ENCODE results near the gene CCDC85A. TPM values are rescaled to one million over a fixed set of nuclear protein-coding genes. Genes with fewer than 3 reads are reported as not detected.

CCDC85A gene
- total RNA-seq, 1 donor, result 5.2 TPM

DNA sequence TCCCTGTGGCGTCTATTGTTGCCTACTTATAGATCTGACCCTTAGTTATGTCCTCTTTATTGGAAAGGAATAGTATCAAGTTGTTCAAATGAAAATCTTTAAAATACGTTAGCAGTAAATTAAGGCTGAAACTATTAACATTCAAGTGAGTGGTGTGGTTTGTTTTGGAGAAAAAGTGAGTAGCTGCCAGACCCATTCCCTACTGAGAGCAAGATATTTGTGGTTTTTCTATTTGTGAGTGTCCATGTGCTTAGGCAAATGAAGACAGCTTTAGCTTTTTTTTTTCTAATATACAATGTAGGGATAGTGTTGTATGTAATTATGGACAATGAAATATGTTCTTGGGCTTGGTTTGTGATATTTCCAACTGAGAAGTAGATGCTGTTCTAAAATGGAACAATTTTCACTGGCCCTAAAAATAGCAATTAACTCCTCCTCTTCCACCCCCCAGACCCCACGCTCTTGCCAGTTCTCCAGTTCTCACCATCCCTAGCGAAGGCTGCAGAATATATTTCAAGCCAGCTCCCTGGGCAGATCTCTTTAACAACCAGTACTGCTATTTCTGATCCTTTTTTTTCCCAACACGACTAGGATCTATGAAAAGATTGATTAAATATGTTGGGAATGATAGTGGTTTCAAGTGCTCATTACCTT, 83.1 kb downstream of the CCDC85A start:
- TF ChIP-seq, protein P1, sequence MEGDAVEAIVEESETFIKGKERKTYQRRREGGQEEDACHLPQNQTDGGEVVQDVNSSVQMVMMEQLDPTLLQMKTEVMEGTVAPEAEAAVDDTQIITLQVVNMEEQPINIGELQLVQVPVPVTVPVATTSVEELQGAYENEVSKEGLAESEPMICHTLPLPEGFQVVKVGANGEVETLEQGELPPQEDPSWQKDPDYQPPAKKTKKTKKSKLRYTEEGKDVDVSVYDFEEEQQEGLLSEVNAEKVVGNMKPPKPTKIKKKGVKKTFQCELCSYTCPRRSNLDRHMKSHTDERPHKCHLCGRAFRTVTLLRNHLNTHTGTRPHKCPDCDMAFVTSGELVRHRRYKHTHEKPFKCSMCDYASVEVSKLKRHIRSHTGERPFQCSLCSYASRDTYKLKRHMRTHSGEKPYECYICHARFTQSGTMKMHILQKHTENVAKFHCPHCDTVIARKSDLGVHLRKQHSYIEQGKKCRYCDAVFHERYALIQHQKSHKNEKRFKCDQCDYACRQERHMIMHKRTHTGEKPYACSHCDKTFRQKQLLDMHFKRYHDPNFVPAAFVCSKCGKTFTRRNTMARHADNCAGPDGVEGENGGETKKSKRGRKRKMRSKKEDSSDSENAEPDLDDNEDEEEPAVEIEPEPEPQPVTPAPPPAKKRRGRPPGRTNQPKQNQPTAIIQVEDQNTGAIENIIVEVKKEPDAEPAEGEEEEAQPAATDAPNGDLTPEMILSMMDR (IDR thresholded peaks at IDR 0.05; ENCODE audit: insufficient read depth, low read depth, low read length), result no peak
- H3K4me3 ChIP-seq (ENCODE audit: low read depth, low read length), result no peak overlapping the region
- no peak for DNase-seq (ENCODE audit: low read depth)

DNA sequence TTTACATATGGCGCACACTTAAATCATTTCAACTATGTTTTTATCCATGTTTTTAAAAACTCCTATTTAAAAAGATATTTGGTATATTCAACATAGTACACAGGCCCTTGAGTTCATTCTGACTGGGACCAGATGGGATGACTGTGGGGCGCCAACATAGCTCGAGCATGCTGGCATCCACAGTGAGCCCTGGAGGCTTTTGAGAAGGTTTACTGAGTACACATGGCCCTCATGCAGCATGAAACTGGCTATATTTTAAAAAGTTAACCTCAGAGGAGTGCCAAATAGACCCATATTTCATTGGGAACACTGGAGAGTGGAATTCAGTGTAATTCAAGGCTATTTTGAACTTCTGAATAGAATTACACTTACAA, 83.6 kb downstream of the CCDC85A start:
- DNase-seq (ENCODE audit: low read depth), result no peak
- H3K4me3 ChIP-seq (ENCODE audit: low read depth, low read length), result no peak overlapping the region
- TF ChIP-seq, protein P1 (IDR thresholded peaks at IDR 0.05; ENCODE audit: insufficient read depth, low read depth, low read length), result no peak

DNA sequence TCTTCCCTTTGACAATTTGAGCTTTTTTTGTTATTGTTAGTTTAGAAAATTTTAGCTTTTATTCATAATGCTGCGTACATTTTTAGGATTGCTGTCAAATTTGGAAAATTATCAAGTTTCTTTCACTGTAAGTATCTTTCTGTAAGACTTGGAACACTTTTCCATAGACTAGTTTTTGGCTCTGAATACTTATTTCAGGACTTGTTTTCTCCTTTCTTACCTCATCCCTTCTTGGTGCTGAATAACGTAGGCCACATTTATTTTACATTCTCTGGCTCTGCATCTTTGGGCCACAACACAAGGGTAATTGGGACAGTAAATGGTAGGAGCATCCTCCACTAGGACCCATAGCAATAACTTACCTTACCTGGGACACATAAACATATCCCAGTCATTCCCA, 85.1 kb downstream of the CCDC85A start:
- no peak for DNase-seq (ENCODE audit: low read depth)
- TF ChIP-seq, protein P1 (IDR thresholded peaks at IDR 0.05; ENCODE audit: insufficient read depth, low read depth, low read length), result no peak

DNA sequence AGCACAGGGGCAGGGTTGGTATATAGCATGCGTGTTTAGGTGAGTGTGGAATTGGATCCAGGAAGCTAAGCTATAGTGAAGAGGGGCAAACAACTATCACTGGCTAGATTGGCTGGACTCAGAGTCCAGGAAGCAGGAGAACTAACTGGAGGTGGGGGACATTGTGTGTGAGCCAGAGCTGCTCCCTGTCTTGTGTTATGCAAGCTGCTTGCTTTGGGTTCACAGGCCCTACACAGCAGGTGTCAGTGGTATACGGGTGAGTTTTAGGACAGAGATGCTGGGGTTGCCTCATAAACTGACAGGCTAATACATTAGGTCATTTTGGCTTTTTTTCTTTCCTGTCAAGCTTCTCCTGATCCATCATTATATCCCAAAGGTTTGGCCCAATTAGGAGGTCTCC, 87.5 kb downstream of the CCDC85A start:
- no peak for DNase-seq (ENCODE audit: low read depth)
- TF ChIP-seq, protein P1 (IDR thresholded peaks at IDR 0.05; ENCODE audit: insufficient read depth, low read depth, low read length), result no peak
- H3K4me3 ChIP-seq (ENCODE audit: low read depth, low read length), result no peak overlapping the region

More for the DNA sequence above, 85.1 kb downstream of the CCDC85A start:
- H3K4me3 ChIP-seq (ENCODE audit: low read depth, low read length), result no peak overlapping the region

DNA sequence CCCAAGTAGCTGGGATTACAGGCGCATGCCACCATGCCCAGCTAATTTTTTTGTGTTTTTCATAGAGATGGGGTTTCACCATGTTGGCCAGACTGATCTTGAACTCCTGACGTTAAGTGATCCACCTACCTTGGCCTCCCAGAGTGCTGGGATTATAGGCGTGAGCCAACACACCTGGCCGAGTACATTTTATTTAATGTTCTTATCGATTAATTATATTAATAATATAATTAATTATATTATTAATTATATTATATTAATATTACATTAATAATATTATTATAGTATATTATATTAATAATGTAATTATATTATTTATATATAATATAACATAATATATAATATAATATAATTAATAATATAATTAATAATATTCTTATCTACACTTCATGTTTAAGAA, 101.4 kb downstream of the CCDC85A start:
- TF ChIP-seq, protein P1 (IDR thresholded peaks at IDR 0.05; ENCODE audit: insufficient read depth, low read depth, low read length), result no peak
- no peak overlapping the region for H3K4me3 ChIP-seq (ENCODE audit: low read depth, low read length)
- no peak for DNase-seq (ENCODE audit: low read depth)

DNA sequence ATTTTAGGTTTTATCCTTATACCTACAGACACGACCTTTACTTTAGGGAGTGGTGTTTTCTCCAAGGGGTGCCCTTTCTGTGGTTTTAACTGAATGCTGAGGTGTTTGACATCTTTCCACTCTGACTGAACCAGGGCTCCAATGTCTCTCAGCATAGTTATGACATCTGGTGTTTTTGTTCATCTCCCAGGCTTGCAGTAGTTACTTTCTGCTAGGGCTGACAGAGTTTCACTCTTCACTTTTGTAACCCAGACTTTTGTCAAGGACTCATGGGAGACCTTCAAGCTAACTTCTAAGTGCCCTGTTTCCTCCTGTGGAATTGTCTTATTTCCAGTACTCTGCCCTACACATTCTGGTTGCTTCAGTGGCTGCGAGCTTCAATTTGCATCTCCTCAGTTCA, 103.1 kb downstream of the CCDC85A start:
- DNase-seq (ENCODE audit: low read depth), result no peak
- TF ChIP-seq, protein P1 (IDR thresholded peaks at IDR 0.05; ENCODE audit: insufficient read depth, low read depth, low read length), result no peak
- H3K4me3 ChIP-seq (ENCODE audit: low read depth, low read length), result no peak overlapping the region

DNA sequence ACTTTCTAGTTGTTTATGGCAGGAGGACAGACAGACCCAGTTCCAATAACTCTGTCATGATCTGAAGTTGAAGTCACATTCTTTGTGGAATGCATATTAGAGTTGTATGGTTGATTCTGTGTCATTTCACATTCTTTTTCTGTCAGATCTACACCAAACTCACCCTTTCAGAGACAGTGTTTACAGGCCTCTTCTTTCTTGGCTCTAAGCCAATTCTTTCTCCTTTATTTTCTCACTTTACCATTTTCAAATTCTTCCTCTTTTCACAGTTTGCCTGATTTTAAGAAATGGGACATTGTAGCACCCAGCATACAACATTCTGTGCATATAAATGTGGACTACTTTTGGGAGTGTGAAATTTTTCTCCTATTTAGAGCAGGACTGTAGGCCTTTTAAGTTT, 103.7 kb downstream of the CCDC85A start:
- no peak for DNase-seq (ENCODE audit: low read depth)
- TF ChIP-seq, protein P1 (IDR thresholded peaks at IDR 0.05; ENCODE audit: insufficient read depth, low read depth, low read length), result no peak
- no peak overlapping the region for H3K4me3 ChIP-seq (ENCODE audit: low read depth, low read length)

Measured in fibroblast of villous mesenchyme (primary cell).